MCF 10A (cell line): ENCODE data around the gene RBM5. TPM values are rescaled to one million over a fixed set of nuclear protein-coding genes. Genes with fewer than 3 reads are reported as not detected.

Experiments used
- BruUV-seq: library from RNA; stranded (reverse); fragments of 400-500 nt; replicated peaks from 2 replicates; lab custom pipeline; 2021; lab: Mats Ljungman, UMichigan
- CTCF ChIA-PET: fragments of 300-600 bp; sonication (Branson Sonifier 250); formaldehyde crosslinking; extraction: SDS; loops from one replicate; lab custom pipeline; 2021; ENCODE audit warnings: antibody characterized with exemption, inconsistent platforms; lab: Yijun Ruan, JAX
- POLR2A ChIA-PET: fragments of 300-600, 350-650 bp; sonication (Branson Sonifier 250); formaldehyde crosslinking; extraction: SDS; loops from one replicate; lab custom pipeline; 2020; ENCODE audit warnings: antibody characterized with exemption, inconsistent platforms; lab: Yijun Ruan, JAX
- DNase-seq: peaks from one replicate; pipeline ENCODE4 v3.0.0-alpha.2; 2018; ENCODE audit not compliant: unreplicated experiment
- H3K27ac Mint-ChIP-seq: one replicate; pipeline ENCODE4 v1.8.0; 2022; ENCODE audit warnings: mild to moderate bottlenecking, low read depth, mixed read lengths; ENCODE audit not compliant: unreplicated experiment
- H3K27me3 Mint-ChIP-seq: one replicate; pipeline ENCODE4 v1.8.0; 2022; ENCODE audit warnings: mixed read lengths; ENCODE audit not compliant: insufficient read depth, unreplicated experiment
- H3K36me3 Mint-ChIP-seq: one replicate; pipeline ENCODE4 v1.8.0; 2022; ENCODE audit warnings: mild to moderate bottlenecking, moderate library complexity, mixed read lengths; ENCODE audit not compliant: insufficient read depth, unreplicated experiment
- H3K4me1 Mint-ChIP-seq: one replicate; pipeline ENCODE4 v1.8.0; 2022; ENCODE audit warnings: mixed read lengths; ENCODE audit not compliant: insufficient read depth, unreplicated experiment
- H3K4me3 Mint-ChIP-seq: one replicate; pipeline ENCODE4 v1.8.0; 2022; ENCODE audit warnings: mild to moderate bottlenecking, moderate library complexity, mixed read lengths; ENCODE audit not compliant: unreplicated experiment
- H3K9me3 Mint-ChIP-seq: one replicate; pipeline ENCODE4 v1.8.0; 2022; ENCODE audit warnings: mixed read lengths; ENCODE audit not compliant: unreplicated experiment
- intact Hi-C: fragments of 100-400 bp; cut with micrococcal nuclease; formaldehyde crosslinking; loops from 2 replicates; pipeline ENCODE4 v1.14.1; 2022
- total RNA-seq: library from RNA; stranded (reverse); gene quantifications from 2 replicates; pipeline ENCODE4 v1.2.3, GENCODE V29; 2022
- TF ChIP-seq, protein P1 (sequence below): fragments of 200-600 bp; IDR thresholded peaks from one replicate; pipeline ENCODE4 v1.8.0; 2022; ENCODE audit warnings: antibody characterized with exemption, mild to moderate bottlenecking; ENCODE audit not compliant: unreplicated experiment

The RBM5 gene
- total RNA-seq, 1 experiment from 2014 or later = 138 TPM

DNA sequence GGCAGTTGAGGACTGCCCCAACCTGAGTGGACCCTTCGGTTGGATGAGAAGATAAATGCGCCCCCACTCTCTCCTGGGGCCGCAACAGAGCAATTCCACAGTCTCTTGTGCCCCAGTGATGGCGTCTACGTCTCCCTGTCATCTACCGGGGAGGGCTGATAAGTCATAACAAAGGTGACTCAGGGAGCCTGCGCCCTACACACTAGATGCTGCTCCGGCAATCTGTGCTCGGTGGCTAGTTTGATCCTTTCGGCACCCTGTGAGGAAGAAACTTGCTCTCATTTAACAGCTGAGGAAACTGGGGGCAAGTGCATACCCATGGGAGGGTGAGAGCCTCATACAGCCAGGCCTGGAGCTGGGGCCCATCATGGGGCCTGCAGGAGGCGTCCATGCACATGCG, 52.3 kb downstream of the RBM5 start:
- ChIA-PET CTCF (interaction anchor here (1.1 kb wide), 1 partner anchor 85 kb away, joined by 3 read pairs; no protein-coding TSS in a partner anchor), POLR2A (no interaction called here)
- no peak overlapping the region for H3K27ac Mint-ChIP-seq
- intact Hi-C loops = no loop called here
- no peak overlapping the region for H3K4me3 Mint-ChIP-seq
- no peaks in the 10 kb centered on the region for H3K36me3 Mint-ChIP-seq
- TF ChIP-seq, protein P1, sequence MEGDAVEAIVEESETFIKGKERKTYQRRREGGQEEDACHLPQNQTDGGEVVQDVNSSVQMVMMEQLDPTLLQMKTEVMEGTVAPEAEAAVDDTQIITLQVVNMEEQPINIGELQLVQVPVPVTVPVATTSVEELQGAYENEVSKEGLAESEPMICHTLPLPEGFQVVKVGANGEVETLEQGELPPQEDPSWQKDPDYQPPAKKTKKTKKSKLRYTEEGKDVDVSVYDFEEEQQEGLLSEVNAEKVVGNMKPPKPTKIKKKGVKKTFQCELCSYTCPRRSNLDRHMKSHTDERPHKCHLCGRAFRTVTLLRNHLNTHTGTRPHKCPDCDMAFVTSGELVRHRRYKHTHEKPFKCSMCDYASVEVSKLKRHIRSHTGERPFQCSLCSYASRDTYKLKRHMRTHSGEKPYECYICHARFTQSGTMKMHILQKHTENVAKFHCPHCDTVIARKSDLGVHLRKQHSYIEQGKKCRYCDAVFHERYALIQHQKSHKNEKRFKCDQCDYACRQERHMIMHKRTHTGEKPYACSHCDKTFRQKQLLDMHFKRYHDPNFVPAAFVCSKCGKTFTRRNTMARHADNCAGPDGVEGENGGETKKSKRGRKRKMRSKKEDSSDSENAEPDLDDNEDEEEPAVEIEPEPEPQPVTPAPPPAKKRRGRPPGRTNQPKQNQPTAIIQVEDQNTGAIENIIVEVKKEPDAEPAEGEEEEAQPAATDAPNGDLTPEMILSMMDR = no peak
- no TSS peak for BruUV-seq
- H3K9me3 Mint-ChIP-seq = no peaks in the 10 kb centered on the region
- peaks cover 12% of the 10 kb centered on the region for H3K27me3 Mint-ChIP-seq
- DNase-seq = no peak
- peaks cover 13% of the 10 kb centered on the region for H3K4me1 Mint-ChIP-seq

DNA sequence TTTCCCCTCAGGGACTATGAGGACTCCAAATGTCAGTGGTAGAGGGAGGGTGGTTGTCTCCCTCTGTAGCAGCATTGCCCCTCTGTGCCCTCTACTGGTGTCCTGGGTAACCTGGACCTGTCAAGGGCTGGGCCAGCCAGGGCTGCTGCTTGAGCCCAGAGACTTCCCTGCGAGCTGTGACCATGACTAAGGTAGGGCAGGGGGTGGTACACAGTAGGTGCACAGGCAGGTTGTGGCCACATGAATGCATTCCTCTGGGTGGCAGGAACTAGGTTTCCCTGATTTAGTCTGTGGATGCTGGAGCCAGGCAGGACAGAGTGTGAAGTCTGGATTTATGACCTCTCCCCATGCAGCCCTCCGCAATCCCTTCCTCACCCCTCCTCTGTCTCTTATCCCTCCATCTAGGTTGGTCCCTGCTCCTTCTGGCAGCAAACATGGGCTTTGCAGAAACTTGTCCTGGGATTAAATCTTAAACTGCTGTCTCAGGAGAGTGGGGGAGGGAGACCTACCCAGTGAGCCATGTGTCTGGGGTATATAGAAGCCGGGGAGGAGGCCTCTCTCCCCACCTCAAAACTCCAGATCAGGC, 57.7 kb downstream of the RBM5 start:
- TF ChIP-seq, protein P1 = no peak
- H3K27me3 Mint-ChIP-seq = peaks cover 12% of the 10 kb centered on the region
- ChIA-PET POLR2A (no interaction called here), CTCF (no interaction called here)
- peaks cover 28% of the 10 kb centered on the region for H3K4me1 Mint-ChIP-seq
- no TSS peak for BruUV-seq
- peak overlapping the region; percentile 16 for H3K27ac Mint-ChIP-seq
- peak; percentile 44 for DNase-seq
- H3K9me3 Mint-ChIP-seq = no peaks in the 10 kb centered on the region
- no peaks in the 10 kb centered on the region for H3K36me3 Mint-ChIP-seq
- intact Hi-C loops = no loop called here
- no peak overlapping the region for H3K4me3 Mint-ChIP-seq

DNA sequence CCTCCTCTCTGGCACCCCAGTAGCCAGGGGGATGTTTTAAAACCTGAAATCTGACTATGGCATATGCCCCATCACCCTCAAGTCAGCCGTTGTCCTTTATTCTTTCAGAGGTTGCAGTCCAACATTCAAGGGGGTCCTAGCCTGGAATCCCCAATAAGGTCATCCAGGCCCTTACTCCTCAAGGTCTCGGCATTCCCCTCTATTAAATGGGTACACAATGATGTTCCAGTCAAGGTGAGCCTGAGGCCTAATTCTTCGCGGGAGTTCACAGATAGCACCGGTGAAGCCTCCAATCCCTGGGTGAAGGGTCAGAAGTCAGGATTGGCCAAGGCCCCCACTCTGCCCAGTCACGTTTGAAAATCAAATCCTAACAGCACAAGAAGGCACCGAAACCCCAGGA, 58.3 kb downstream of the RBM5 start:
- no peak overlapping the region for H3K4me3 Mint-ChIP-seq
- H3K36me3 Mint-ChIP-seq = no peaks in the 10 kb centered on the region
- TF ChIP-seq, protein P1 = no peak
- CTCF ChIA-PET = interaction anchor here (0.8 kb wide), 1 partner anchor 79 kb away, joined by 5 read pairs; no protein-coding TSS in a partner anchor
- peaks cover 34% of the 10 kb centered on the region for H3K4me1 Mint-ChIP-seq
- POLR2A ChIA-PET = interaction anchor here (1.3 kb wide), 1 partner anchor 11 kb away, joined by 3 read pairs; no protein-coding TSS in a partner anchor
- H3K27ac Mint-ChIP-seq = peak overlapping the region; percentile 16
- no peak for DNase-seq
- intact Hi-C loops = no loop called here
- H3K27me3 Mint-ChIP-seq = peaks cover 9% of the 10 kb centered on the region
- no peaks in the 10 kb centered on the region for H3K9me3 Mint-ChIP-seq
- BruUV-seq = no TSS peak

DNA sequence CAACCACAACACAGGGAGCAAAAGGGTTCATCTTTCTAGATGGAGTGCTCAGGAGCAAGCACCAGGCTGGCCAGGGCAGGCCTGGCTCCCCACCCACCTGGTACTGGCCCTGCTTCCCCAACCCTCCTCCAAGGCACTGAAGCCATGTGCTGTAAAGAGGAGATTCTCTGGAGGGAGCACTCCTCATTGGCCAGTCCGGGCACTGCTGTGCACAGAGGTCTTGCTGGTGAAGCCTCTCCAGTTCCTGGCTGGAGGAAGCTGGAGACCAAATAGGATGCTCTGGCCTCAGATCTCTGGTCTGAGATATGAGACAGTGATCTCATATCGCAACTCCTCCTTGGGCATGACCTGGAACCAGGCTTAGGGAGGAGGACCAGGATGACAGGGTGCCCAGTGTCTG, 58.7 kb downstream of the RBM5 start:
- H3K36me3 Mint-ChIP-seq = no peaks in the 10 kb centered on the region
- CTCF ChIA-PET = interaction anchor here (0.6 to 1.2 kb wide), 3 partner anchors 10 to 79 kb away, joined by 3 to 5 read pairs (median 3); no protein-coding TSS in a partner anchor
- TF ChIP-seq, protein P1 = no peak
- peaks cover 4% of the 10 kb centered on the region for H3K27me3 Mint-ChIP-seq
- H3K4me3 Mint-ChIP-seq = no peak overlapping the region
- intact Hi-C loops = no loop called here
- BruUV-seq = no TSS peak
- H3K4me1 Mint-ChIP-seq = peaks cover 33% of the 10 kb centered on the region
- POLR2A ChIA-PET = interaction anchor here (1.0 to 1.3 kb wide), 2 partner anchors 11 to 16 kb away, joined by 3 to 4 read pairs; no protein-coding TSS in a partner anchor
- no peak for DNase-seq
- H3K9me3 Mint-ChIP-seq = no peaks in the 10 kb centered on the region
- H3K27ac Mint-ChIP-seq = no peak overlapping the region
